HL-60 (cell line): ENCODE measurements around the gene FREM1.

Experiments used
- POLR2AphosphoS5 ChIP-seq: IDR thresholded peaks from 2 replicates; pipeline ENCODE4 v1.6.1; 2012; ENCODE audit warnings: low read depth
- TF ChIP-seq, protein P1 (sequence below): IDR thresholded peaks from one replicate; pipeline ENCODE4 v1.5.1; 2011; ENCODE audit warnings: low read length, control low read depth, inconsistent platforms; ENCODE audit not compliant: insufficient read depth

DNA sequence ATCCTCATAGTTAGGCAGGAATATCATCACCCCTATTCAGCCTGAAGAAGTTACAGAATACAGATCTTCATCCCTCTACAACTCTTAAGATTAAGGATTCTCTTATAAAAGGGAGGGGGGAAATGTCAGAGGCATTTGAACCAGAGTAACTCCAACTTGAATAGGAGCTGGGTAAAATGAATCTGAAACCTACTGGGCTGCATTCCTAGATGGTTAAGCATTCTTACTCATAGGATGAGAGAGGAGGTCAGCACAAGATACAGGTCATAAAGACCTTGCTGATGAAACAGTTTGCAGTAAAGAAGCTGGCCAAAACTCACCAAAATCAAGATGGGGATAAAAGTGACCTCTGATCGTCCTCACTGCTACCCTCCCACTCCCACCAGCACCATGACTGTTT is 14.4 kb downstream of the FREM1 start:
- TF ChIP-seq, protein P1, sequence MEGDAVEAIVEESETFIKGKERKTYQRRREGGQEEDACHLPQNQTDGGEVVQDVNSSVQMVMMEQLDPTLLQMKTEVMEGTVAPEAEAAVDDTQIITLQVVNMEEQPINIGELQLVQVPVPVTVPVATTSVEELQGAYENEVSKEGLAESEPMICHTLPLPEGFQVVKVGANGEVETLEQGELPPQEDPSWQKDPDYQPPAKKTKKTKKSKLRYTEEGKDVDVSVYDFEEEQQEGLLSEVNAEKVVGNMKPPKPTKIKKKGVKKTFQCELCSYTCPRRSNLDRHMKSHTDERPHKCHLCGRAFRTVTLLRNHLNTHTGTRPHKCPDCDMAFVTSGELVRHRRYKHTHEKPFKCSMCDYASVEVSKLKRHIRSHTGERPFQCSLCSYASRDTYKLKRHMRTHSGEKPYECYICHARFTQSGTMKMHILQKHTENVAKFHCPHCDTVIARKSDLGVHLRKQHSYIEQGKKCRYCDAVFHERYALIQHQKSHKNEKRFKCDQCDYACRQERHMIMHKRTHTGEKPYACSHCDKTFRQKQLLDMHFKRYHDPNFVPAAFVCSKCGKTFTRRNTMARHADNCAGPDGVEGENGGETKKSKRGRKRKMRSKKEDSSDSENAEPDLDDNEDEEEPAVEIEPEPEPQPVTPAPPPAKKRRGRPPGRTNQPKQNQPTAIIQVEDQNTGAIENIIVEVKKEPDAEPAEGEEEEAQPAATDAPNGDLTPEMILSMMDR = no peak
- no peak for TF ChIP-seq POLR2AphosphoS5
